ENCODE results near the gene SNRNP27.

Gene SNRNP27

GRCh38 chr2:69940691-69941090 is 46.9 kb downstream of the SNRNP27 start:
- Histone ChIP-seq H2AFZ (no peak overlapping the region), H3K79me2 (no peaks in the 10 kb centered on the region), H3K27me3 (ENCODE audit: control insufficient read depth, insufficient read depth, low read length) (no peaks in the 10 kb centered on the region), H3K27ac (no peak overlapping the region), H3K9ac (no peak overlapping the region), H3K4me1 (no peaks in the 10 kb centered on the region), H3K4me3 (ENCODE audit: low read depth, low read length) (no peak overlapping the region), H3K9me3 (ENCODE audit: control insufficient read depth, low read length) (no peaks in the 10 kb centered on the region), H3K36me3 (ENCODE audit: control insufficient read depth, insufficient read depth, low read length) (no peaks in the 10 kb centered on the region), H3K4me2 (ENCODE audit: low read length) (no peak overlapping the region)
- no peak for TF ChIP-seq CTCF (IDR thresholded peaks at IDR 0.05)

- no peaks in the 10 kb centered on the region for H3K4me1 ChIP-seq
- no peak for TF ChIP-seq CTCF (IDR thresholded peaks at IDR 0.05)
- H3K4me3 ChIP-seq (ENCODE audit: low read depth, low read length): no peak overlapping the region
- no peaks in the 10 kb centered on the region for H3K36me3 ChIP-seq (ENCODE audit: control insufficient read depth, insufficient read depth, low read length)
- no peaks in the 10 kb centered on the region for H3K27me3 ChIP-seq (ENCODE audit: control insufficient read depth, insufficient read depth, low read length)
- no peak overlapping the region for H2AFZ ChIP-seq
- no peaks in the 10 kb centered on the region for H3K9me3 ChIP-seq (ENCODE audit: control insufficient read depth, low read length)
- no peaks in the 10 kb centered on the region for H3K79me2 ChIP-seq
- no peak overlapping the region for H3K4me2 ChIP-seq (ENCODE audit: low read length)
- no peak overlapping the region for H3K9ac ChIP-seq
- H3K27ac ChIP-seq: no peak overlapping the region
These were observed 49.5 kb downstream of the SNRNP27 start for GRCh38 chr2:69943000-69943842.

DNA sequence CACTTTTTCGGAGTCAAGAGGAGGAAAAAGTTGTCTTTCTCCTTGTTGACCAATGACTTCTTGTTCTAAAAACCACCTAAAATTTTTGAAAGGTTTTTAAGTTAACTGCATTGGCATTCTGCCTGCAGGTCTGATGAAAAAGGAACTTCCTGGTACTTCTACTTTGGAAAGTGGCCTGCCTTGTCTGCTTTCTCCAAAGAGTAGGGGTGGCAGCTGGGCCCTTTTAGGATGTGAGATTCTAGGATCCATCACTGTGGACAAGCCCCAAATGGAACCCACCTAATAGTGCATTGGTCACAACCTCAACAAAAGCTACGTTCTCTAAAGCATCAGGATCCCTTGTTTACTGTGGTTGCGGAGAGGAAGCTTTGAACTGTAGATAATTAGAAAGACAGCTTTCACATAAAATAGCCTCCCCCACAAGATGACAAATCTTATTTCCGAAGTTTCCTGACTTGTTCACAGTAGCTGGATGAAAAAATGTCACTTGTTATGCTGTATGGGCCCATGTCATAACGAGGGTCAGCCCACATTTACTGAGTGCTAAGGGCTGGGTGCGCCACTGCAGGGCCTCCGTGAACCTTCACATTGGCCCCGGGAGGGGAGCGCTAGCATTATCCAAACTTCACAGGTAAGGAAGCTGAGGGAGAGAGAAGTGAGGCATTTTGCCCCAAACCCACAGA is 50.2 kb downstream of the SNRNP27 start:
- no peaks in the 10 kb centered on the region for H3K4me1 ChIP-seq

DNA sequence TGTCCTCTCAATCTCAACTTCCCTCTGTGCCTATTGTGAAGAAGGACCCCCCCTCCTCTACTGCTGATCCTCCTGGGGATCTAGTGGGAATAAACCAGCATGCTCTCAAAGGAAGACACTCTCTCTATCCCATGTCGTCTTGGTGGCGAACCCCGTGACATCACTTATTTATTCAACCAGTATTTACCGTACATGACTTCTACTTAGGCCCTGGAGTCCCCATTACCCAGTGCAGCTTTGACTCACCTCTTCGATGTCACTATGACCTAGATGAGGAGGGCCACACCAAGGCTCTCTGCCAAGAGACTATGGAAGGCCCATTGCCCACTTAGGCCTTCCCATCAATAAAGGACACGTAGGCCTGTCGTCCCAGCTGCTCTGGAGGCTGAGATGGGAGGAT is 51.0 kb downstream of the SNRNP27 start:
- no peak for TF ChIP-seq CTCF (IDR thresholded peaks at IDR 0.05)

More for the DNA sequence above, 50.2 kb downstream of the SNRNP27 start:
- Histone ChIP-seq H3K27ac (no peak overlapping the region), H3K9ac (no peak overlapping the region), H3K4me3 (ENCODE audit: low read depth, low read length) (no peak overlapping the region), H3K79me2 (no peaks in the 10 kb centered on the region), H3K36me3 (ENCODE audit: control insufficient read depth, insufficient read depth, low read length) (no peaks in the 10 kb centered on the region), H3K9me3 (ENCODE audit: control insufficient read depth, low read length) (no peaks in the 10 kb centered on the region), H3K27me3 (ENCODE audit: control insufficient read depth, insufficient read depth, low read length) (no peaks in the 10 kb centered on the region), H3K4me2 (ENCODE audit: low read length) (no peak overlapping the region), H2AFZ (no peak overlapping the region)
- no peak for TF ChIP-seq CTCF (IDR thresholded peaks at IDR 0.05)

More for the DNA sequence above, 51.0 kb downstream of the SNRNP27 start:
- no peak overlapping the region for H3K4me3 ChIP-seq (ENCODE audit: low read depth, low read length)
- no peak overlapping the region for H2AFZ ChIP-seq
- no peak overlapping the region for H3K4me2 ChIP-seq (ENCODE audit: low read length)
- no peak overlapping the region for H3K9ac ChIP-seq
- no peaks in the 10 kb centered on the region for H3K27me3 ChIP-seq (ENCODE audit: control insufficient read depth, insufficient read depth, low read length)
- no peaks in the 10 kb centered on the region for H3K79me2 ChIP-seq
- H3K36me3 ChIP-seq (ENCODE audit: control insufficient read depth, insufficient read depth, low read length): no peaks in the 10 kb centered on the region
- no peak overlapping the region for H3K27ac ChIP-seq
- H3K4me1 ChIP-seq: no peaks in the 10 kb centered on the region
- no peaks in the 10 kb centered on the region for H3K9me3 ChIP-seq (ENCODE audit: control insufficient read depth, low read length)

All from parathyroid adenoma (tissue), 2 donors.